HuH-7 (cell line): ENCODE data around the gene VTCN1.
"Not testable (repeated sequence)": the region's sequence is repeated elsewhere in the genome, so short reads cannot be mapped to it uniquely, and the experiment has no call there.

ENCODE experiments used
- DNase-seq: peaks from one replicate; pipeline ENCODE4 v3.0.0; 2011; ENCODE audit warnings: low spot score

Gene VTCN1, protein sequence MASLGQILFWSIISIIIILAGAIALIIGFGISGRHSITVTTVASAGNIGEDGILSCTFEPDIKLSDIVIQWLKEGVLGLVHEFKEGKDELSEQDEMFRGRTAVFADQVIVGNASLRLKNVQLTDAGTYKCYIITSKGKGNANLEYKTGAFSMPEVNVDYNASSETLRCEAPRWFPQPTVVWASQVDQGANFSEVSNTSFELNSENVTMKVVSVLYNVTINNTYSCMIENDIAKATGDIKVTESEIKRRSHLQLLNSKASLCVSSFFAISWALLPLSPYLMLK

DNA sequence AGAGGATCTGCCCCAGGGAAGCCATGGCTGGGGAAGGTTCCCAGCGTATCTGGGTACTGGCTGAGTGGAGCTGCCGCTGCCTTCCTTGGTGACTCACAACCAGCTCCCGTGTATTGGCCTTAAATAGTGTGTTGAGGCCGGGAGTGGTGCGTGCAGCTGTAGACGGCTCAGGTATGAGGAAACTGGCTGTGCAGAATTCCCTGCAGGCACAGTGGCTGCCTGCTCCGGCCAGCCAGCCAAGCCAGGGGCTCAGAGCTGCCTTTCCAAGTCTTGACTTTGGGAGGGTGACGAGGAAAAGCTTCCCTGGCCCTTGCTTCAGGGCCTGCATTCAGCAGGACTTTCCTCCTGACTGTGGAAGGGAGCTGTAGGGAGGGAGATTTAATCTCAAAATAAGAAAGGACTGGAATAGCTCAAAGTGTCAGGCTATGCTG, at the start of gene VTCN1:
VTCN1 (minus strand) TSS at position 97 of the 431 bp plus-strand sequence; CDS start at position 25, 72 bp downstream.
- DNase-seq: no peak

DNA sequence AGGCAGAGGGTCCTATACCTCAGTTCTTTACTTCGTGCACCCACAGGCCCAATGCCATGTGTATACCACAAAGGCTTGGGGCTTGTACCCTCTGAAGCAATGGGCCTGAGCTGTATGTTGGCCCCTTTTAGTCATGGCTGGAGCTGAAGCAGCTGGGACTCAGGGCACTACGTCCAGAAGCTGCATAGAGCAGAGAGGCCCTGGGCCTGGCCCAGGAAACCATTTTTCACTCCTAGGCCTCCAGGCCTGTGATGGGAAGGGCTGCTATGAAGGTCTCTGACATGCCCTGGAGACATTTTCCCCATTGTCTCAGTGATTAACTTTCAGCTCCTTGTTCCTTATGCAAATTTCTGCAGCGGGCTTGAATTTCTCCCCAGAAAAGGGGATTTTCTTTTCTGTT, 48.1 kb upstream of the VTCN1 start:
- no peak for DNase-seq

DNA sequence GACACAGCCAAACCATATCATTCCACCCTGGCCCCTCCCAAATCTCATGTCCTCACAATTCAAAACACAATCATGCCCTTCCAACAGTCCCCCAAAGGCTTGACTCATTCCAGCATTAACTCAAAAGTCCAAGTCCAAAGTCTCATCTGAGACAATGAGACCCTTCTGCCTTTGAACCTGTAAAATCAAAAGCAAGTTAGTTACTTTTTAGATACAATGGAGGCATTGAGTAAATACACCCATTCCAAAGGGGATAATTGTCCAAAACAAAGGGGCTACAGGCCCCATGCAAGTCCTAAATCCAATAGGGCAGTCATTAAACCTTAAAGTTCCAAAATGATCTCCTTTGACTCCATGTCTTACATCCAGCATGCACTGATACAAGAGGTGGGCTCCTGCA, 47.3 kb upstream of the VTCN1 start:
- not testable (repeated sequence) for DNase-seq

- DNase-seq: no peak
Measured at GRCh38 chr1:117257291-117257690, 46.6 kb upstream of the VTCN1 start.

DNA sequence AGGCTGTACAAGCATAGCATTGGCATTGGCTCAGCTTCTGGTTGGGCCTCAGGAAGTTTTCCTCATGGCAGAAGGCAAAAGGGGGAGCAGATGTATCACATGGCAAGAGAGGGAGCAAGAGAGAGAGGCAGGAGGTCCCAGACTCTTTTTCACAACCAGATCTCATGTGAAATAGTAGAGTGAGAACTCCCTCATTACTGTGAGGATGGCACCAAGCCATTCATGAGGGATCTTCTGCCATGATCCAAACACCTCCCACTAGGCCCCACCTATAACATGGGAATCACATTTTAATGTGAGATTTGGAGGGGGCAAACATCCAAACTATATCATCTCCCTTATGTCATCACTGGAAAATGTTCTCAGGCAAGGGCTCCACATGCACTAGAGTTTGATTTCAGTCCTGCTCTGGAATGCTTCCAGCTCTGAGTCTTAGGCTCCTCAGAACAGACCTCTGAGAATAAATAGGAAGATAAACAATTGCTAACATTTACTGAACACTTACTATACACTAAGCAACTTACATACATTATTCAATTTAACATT, 39.4 kb upstream of the VTCN1 start:
- no peak for DNase-seq

GRCh38 chr1:117244971-117245370, 34.2 kb upstream of the VTCN1 start:
- DNase-seq: no peak

DNA sequence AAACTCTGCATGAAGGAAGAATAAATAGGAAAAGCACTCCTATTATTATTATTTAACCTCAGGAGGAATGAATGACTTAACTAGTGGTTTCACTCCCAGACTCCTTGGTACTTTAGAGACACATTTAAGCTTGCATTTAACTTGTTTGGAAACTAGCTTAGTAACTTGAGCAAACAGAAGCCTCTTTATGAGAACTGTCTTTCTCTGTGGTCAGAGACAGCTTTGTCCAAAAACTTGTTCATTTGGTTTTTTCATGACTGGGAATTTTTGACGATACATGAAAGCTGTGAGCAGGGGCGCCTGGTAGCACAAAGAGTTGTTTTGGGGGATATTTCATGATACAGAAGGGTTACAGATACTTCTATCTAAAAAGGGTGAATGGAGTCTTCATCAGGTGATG, 33.6 kb upstream of the VTCN1 start:
- DNase-seq: no peak

DNA sequence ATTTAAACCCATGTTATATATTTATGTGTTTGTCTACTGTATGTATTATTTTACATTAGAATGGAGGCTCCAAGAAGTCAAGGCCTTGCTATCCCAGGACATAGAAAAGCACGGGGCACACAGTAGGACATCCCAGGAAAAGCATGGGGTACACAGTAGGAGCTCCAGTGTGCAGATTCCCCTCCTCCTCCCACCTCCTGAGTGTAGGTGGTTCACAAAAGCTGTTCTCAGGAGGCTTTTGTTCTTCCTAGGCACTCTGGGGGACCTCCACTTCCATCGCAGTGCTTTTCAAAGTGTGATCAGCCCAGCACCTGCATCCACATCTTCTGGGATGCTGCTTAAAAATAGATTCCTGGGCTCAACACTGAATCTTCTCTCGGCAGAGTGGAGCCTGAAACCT, 30.8 kb upstream of the VTCN1 start:
- no peak for DNase-seq

GRCh38 chr1:117240547-117240946, 29.8 kb upstream of the VTCN1 start:
- DNase-seq: no peak

DNA sequence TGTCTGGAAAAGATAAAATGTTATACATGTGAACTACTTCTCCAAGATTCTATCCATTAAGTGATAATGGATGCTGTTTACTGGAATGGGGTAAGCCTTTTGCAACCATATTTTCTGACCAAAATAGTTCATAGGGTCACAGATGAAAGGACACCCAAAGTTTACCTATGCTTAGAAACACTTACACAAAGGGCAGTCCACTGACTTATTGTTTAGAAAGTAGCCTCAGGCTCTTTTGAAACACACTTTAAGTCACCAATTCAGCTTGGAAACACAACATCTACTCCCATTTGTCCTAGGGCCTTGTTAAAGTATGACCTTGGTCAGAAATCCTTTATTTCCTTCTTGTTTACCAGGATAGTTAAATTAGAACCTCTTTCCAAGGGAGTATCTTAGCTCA, 28.7 kb upstream of the VTCN1 start:
- no peak for DNase-seq

DNA sequence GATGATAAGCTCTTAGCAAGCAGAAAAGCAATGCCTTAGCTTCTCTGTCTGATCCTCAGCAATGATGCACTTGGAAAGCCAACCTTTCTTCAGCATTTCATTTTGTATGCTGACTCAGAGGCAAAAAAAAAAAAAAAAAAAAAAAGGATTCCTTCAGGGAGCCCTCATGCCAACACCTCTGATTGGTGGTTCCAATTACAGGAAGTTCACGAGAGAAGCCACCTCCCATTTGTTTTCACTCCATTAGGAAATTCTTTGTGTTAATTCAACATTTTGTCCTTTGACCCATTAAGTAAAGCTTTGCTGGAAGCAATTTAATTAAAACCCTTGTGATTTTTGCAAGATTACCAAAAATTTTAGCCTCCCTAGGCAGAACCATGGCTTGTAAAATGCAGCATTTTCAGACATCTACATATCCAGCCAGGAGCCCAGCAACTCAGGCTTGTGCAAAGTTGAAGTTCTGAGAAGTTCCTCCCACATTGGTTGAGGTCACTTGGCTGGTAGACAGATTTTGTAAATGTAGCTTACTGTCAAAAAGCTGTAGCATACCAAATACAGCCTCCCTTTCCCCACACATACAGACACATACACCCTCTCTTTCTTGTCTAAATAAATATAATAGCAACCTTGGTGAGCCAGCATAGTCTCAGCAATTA, 27.1 kb upstream of the VTCN1 start:
- DNase-seq: no peak

GRCh38 chr1:117235863-117236465, 25.2 kb upstream of the VTCN1 start:
- DNase-seq: no peak

GRCh38 chr1:117232531-117232930, 21.8 kb upstream of the VTCN1 start:
- DNase-seq: no peak

- DNase-seq: no peak
Measured at GRCh38 chr1:117231748-117232373, 21.1 kb upstream of the VTCN1 start.

DNA sequence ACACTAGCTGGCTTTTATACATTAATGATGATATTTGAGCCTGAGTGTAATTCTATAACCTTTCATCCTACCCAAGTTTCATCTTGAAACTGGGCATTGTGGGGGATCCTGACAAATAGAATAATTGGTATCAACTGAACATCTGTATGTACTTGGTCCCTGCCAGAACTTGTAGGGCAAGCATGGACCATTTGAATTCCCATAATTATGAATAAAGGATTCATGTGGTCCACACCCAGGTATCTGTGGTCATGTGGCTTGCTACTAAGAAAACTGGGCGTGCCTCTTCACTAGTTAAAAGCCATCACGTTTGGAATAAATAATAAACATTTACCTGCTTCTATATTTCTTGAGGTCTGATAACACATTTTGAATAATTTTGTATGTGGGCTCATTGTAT, 20.6 kb upstream of the VTCN1 start:
- DNase-seq: no peak

GRCh38 chr1:117229217-117229616, 18.5 kb upstream of the VTCN1 start:
- no peak for DNase-seq

GRCh38 chr1:117225931-117226330, 15.2 kb upstream of the VTCN1 start:
- DNase-seq: no peak

- no peak for DNase-seq
Measured at GRCh38 chr1:117216718-117217117, 6.0 kb upstream of the VTCN1 start.

DNA sequence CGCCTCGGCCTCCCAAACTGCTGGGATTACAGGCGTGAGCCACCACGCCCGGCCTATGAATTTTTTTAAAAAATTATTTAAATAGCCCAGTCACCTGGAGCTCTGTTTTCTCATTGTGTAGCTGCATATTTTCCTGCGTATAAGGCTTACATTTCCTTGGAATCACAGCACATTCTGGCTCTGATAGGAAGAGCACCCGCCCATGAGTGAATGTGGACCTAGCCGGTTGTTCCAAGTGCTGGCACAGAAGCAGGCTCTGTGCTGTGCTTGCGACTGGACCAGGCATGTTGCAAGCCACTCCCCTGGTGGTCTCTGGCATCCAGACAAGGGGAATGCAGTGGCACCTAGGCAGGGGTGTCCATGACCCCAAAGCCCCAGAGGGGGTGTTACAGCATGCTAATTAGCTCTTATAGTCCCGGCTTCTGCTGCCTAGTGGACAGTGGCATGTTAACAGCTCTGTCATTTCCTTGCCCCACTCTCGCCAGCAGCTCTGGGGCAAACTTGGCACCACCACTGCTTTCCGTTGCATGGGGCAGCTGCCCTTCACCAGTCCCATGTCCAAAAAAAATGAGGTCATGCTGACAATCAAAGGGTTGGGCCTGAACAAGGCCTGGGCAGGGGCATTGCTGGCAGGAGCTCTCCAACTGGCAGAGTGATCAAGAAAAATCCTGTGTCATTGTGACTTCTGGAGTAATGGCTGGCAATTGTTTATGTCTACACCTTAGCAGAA, 5.2 kb upstream of the VTCN1 start:
- DNase-seq: no peak

DNA sequence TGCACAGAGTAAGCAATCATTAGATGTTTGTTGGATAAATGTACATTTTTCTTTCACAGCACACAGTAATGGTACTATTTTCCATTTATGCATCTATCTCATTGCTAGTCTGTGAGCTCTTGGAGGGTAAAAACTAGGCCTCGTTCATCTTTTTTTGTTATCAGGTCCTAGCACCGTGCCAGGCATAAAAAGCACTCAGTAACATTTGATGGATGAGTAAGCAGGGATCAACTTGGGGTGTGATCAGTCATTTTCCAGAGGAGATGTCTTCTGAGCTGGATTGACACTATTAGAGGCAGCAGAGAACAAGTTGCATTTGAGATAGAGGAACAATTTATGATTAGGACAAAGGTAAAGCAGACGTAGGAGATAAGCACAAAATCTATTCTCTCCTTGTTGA, 4.3 kb upstream of the VTCN1 start:
- DNase-seq: no peak

DNA sequence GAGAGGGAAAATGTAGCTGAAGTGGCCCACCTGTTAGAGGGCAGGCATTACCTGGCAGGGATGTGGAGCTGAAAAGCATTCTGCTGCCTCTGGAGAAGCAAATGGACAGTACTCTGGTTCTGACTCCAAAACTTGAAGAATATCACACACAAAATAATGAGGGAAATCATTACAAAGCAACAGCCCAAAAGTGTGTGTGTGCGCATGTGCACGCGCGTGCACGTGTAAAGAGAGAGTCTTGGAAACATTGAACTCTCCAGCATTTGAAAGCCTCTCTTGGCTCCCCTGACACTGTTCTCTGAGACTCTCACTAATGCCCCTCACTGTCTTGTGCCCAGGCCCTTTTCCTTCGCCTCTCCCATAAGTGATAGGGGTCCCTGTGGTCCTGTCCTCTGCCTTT, 2.3 kb upstream of the VTCN1 start:
- no peak for DNase-seq

DNA sequence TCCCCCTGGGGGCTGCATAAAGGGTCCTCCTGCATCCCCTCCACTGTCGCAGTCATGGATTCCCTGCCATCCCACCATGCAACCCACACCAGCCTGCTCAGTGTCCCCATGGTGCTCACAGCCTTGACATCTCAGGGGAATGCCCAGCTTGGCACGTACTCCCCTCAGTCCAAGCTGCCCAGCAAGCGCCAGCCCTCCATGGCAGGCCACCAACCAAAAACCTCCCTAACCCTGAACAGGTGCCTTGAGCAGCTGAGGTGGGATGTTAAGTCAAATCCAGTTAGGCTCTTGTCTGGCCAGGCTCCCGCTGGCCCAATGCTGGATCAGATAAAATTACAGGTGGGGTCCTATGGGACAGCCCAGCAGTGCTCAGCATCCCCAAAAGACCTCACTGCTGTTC, 341 bp downstream of the VTCN1 start:
- DNase-seq: no peak
